Measurements from ENCODE around the gene KRT40. TPM values are rescaled to one million over a fixed set of nuclear protein-coding genes. Genes with fewer than 3 reads are reported as not detected.

The KRT40 gene
- total RNA-seq, 1 experiment from 2014 or later = not detected

- no peaks in the 10 kb centered on the region; a peak in 1 of 4 replicates for H3K36me3 ChIP-seq (ENCODE audit: control insufficient read depth in 1 of 2, insufficient read depth in 2 of 2, low read length in 2 of 2)
- no peak overlapping the region for H3K4me3 ChIP-seq (replicated peaks in 1 of 2; ENCODE audit: low read depth in 1 of 2, low read length in 2 of 2)
- no peak overlapping the region for H3K4me2 ChIP-seq (ENCODE audit: low read length)
- ChIA-PET CTCF (no interaction called here), POLR2A (no interaction called here), RAD21 (ENCODE audit: low non-redundant PET in 1 of 2, low total read pairs in 2 of 2, uncharacterized antibody in 2 of 2, unreplicated experiment in 2 of 2) (no interaction called here)
- no TSS peak for BruUV-seq (replicated peaks)
- DNase-seq (ENCODE audit: low read depth, low spot score) (no peak), ATAC-seq (no peak)
- H3K9me3 ChIP-seq (ENCODE audit: control insufficient read depth in 1 of 2, insufficient read depth in 1 of 2, low read depth in 1 of 2, low read length in 2 of 2) = peaks cover 0 to 9% of the 10 kb centered on the region in 2 experiments; a peak in 1 of 4 replicates
- intact Hi-C loops (cut with micrococcal nuclease) = no loop called here
- no peaks in the 10 kb centered on the region for H3K4me1 ChIP-seq (ENCODE audit: control insufficient read depth in 1 of 2, insufficient read depth in 2 of 2, low read length in 2 of 2)
- no peaks in the 10 kb centered on the region for H4K20me1 ChIP-seq (ENCODE audit: insufficient read depth)
- no peak overlapping the region for H3K9ac ChIP-seq (ENCODE audit: low read length)
- no peaks in the 10 kb centered on the region for H3K27me3 ChIP-seq (ENCODE audit: insufficient read depth, low read length)
- no peak overlapping the region for H2AFZ ChIP-seq (ENCODE audit: low read depth, low read length, poor library complexity, severe bottlenecking)
- H3K9me2 ChIP-seq (ENCODE audit: insufficient read depth) = no peaks in the 10 kb centered on the region
- H3K79me2 ChIP-seq (ENCODE audit: insufficient read depth, low read length) = no peaks in the 10 kb centered on the region
- TF ChIP-seq ATF3 (IDR thresholded peaks at IDR 0.05) (no peak), EGR1 (IDR thresholded peaks at IDR 0.05; ENCODE audit: low read depth) (no peak), RAD21 (IDR thresholded peaks at IDR 0.05; ENCODE audit: low read depth) (no peak), CBX3 (IDR thresholded peaks at IDR 0.05; ENCODE audit: low read depth) (no peak), CTCF (IDR thresholded peaks at IDR 0.05 in 2 of 3, conservative IDR thresholded peaks at IDR 0.05 in 1 of 3; ENCODE audit: borderline replicate concordance in 1 of 3, insufficient read depth in 1 of 3, low read depth in 2 of 3, low read length in 2 of 3) (no peak), POLR2A (IDR thresholded peaks at IDR 0.05; ENCODE audit: borderline replicate concordance, extremely low read depth, insufficient read depth, insufficient read length) (no peak)
- TF ChIP-seq, protein P1, sequence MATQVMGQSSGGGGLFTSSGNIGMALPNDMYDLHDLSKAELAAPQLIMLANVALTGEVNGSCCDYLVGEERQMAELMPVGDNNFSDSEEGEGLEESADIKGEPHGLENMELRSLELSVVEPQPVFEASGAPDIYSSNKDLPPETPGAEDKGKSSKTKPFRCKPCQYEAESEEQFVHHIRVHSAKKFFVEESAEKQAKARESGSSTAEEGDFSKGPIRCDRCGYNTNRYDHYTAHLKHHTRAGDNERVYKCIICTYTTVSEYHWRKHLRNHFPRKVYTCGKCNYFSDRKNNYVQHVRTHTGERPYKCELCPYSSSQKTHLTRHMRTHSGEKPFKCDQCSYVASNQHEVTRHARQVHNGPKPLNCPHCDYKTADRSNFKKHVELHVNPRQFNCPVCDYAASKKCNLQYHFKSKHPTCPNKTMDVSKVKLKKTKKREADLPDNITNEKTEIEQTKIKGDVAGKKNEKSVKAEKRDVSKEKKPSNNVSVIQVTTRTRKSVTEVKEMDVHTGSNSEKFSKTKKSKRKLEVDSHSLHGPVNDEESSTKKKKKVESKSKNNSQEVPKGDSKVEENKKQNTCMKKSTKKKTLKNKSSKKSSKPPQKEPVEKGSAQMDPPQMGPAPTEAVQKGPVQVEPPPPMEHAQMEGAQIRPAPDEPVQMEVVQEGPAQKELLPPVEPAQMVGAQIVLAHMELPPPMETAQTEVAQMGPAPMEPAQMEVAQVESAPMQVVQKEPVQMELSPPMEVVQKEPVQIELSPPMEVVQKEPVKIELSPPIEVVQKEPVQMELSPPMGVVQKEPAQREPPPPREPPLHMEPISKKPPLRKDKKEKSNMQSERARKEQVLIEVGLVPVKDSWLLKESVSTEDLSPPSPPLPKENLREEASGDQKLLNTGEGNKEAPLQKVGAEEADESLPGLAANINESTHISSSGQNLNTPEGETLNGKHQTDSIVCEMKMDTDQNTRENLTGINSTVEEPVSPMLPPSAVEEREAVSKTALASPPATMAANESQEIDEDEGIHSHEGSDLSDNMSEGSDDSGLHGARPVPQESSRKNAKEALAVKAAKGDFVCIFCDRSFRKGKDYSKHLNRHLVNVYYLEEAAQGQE (IDR thresholded peaks at IDR 0.05; ENCODE audit: low read depth) = no peak
- no peak overlapping the region for H3K27ac ChIP-seq (ENCODE audit: low read depth, low read length)
These were observed 36.2 kb upstream of the KRT40 start for GRCh38 chr17:41020336-41020735.

Measured in HCT116 (cell line).